Endothelial cell of umbilical vein (primary cell): ENCODE data around the gene DOCK8. TPM values are rescaled to one million over a fixed set of nuclear protein-coding genes. Genes with fewer than 3 reads are reported as not detected.

ENCODE experiments used
- BruUV-seq: library from RNA; stranded (reverse); fragments of 400-500 nt; replicated peaks from 2 replicates; lab custom pipeline; 2021; lab: Mats Ljungman, UMichigan
- CTCF ChIA-PET: fragments of 300-600, 350-600 bp; sonication (Branson Sonifier 250); formaldehyde crosslinking; loops from one replicate; lab custom pipeline; 2021; ENCODE audit warnings: antibody characterized with exemption, inconsistent platforms; lab: Charles Lee
- POLR2A ChIA-PET: fragments of 300-600, 350-600 bp; sonication (Branson Sonifier 250); formaldehyde crosslinking; loops from one replicate; lab custom pipeline; 2021; ENCODE audit warnings: antibody characterized with exemption, inconsistent platforms; lab: Charles Lee
- DNase-seq: peaks from one replicate; pipeline ENCODE4 v3.0.0-alpha.2; 2011; ENCODE audit warnings: low read depth, low spot score
- FAIRE-seq: peaks from 2 replicates; lab custom pipeline; 2011; peaks lifted over from hg19 to GRCh38; lab: Jason Lieb, UNC
- H2AFZ ChIP-seq: 2 replicates; pipeline ENCODE4 v1.6.0; 2012; ENCODE audit warnings: low read depth, low read length, control low read depth, inconsistent platforms
- H3K27ac ChIP-seq: 2 replicates; pipeline ENCODE4 v1.5.1; 2011; ENCODE audit warnings: low read depth, mild to moderate bottlenecking, control low read depth, low read length, moderate library complexity; ENCODE audit not compliant: insufficient read depth
- H3K27me3 ChIP-seq, 2 experiments: 2 replicates each; pipeline versions ENCODE4 v1.6.0 to v1.6.1; 2011; ENCODE audit warnings: low read length in 2 of 2, mixed read lengths in 1 of 2; ENCODE audit not compliant: control insufficient read depth in 2 of 2, insufficient read depth in 2 of 2
- H3K36me3 ChIP-seq, 2 experiments: 2 replicates in 1 of 2; 3 replicates in 1 of 2; pipeline ENCODE4 v1.5.1; 2011; ENCODE audit warnings: low read length in 2 of 2, mild to moderate bottlenecking in 1 of 2, moderate library complexity in 1 of 2; ENCODE audit not compliant: control insufficient read depth in 2 of 2, insufficient read depth in 2 of 2; ENCODE audit errors: extremely low read depth in 1 of 2
- H3K4me1 ChIP-seq: 3 replicates; pipeline ENCODE4 v1.5.1; 2011; ENCODE audit warnings: mild to moderate bottlenecking, low read length; ENCODE audit not compliant: control insufficient read depth, insufficient read depth; ENCODE audit errors: extremely low read depth
- H3K4me2 ChIP-seq: 2 replicates; pipeline ENCODE4 v1.6.1; 2011; ENCODE audit warnings: low read length, control low read depth, mixed read lengths; ENCODE audit not compliant: insufficient read depth
- H3K4me3 ChIP-seq, 3 experiments: fragments of 200-600 bp in 1 of 3; sonication (generic), shearing (Covaris generic) in 1 of 3; replicated peaks in 1 of 3; 2 replicates each; pipeline ENCODE4 v1.5.1; 2011 to 2016; ENCODE audit warnings: control low read depth in 3 of 3, low read length in 3 of 3, mild to moderate bottlenecking in 2 of 3, inconsistent platforms in 1 of 3, low read depth in 1 of 3, moderate library complexity in 1 of 3; ENCODE audit not compliant: insufficient read depth in 1 of 3
- H3K79me2 ChIP-seq: 2 replicates; pipeline ENCODE4 v1.6.0; 2012; ENCODE audit warnings: low read length, inconsistent platforms; ENCODE audit not compliant: control insufficient read depth, insufficient read depth
- H3K9ac ChIP-seq: replicated peaks from 2 replicates; pipeline ENCODE3; 2011; ENCODE audit warnings: low read length, control low read depth; ENCODE audit not compliant: insufficient read depth; ENCODE audit errors: extremely low read depth
- H3K9me1 ChIP-seq: replicated peaks from 3 replicates; pipeline ENCODE4 v1.6.0; 2011; ENCODE audit warnings: mild to moderate bottlenecking, low read length; ENCODE audit not compliant: control insufficient read depth, insufficient read depth; ENCODE audit errors: extremely low read depth
- H3K9me3 ChIP-seq: replicated peaks from 2 replicates; pipeline ENCODE4 v1.5.1; 2012; ENCODE audit warnings: low read length, inconsistent platforms; ENCODE audit not compliant: control insufficient read depth, insufficient read depth
- H4K20me1 ChIP-seq: replicated peaks from 2 replicates; pipeline ENCODE3; 2011; ENCODE audit warnings: mild to moderate bottlenecking, low read length; ENCODE audit not compliant: control insufficient read depth, insufficient read depth; ENCODE audit errors: extremely low read depth
- EZH2 ChIP-seq: IDR thresholded peaks from 2 replicates; pipeline ENCODE4 v1.6.1; 2012; ENCODE audit warnings: borderline replicate concordance, low read depth, mild to moderate bottlenecking, moderate library complexity, low read length, inconsistent platforms; ENCODE audit not compliant: severe bottlenecking
- FOS ChIP-seq: IDR thresholded peaks from 2 replicates; pipeline ENCODE4 v1.6.1; 2011; ENCODE audit warnings: mild to moderate bottlenecking, low read length, moderate library complexity, borderline replicate concordance; ENCODE audit not compliant: insufficient read depth
- GATA2 ChIP-seq: IDR thresholded peaks from 2 replicates; pipeline ENCODE4 v1.7.0; 2011; ENCODE audit warnings: low read depth, mild to moderate bottlenecking, moderate library complexity, mixed read lengths, low read length; ENCODE audit not compliant: insufficient read length, insufficient read depth
- JUN ChIP-seq: IDR thresholded peaks from 2 replicates; pipeline ENCODE4 v1.6.1; 2011; ENCODE audit warnings: borderline replicate concordance, low read depth; ENCODE audit not compliant: insufficient read length, insufficient read depth
- POLR2A ChIP-seq: IDR thresholded peaks from 2 replicates; pipeline ENCODE4 v1.6.1; 2012; ENCODE audit warnings: low read depth, mild to moderate bottlenecking, control low read depth, low read length
- POLR2AphosphoS5 ChIP-seq: IDR thresholded peaks from 2 replicates; pipeline ENCODE4 v1.6.1; 2012; ENCODE audit warnings: low read depth, mild to moderate bottlenecking, control low read depth, low read length, moderate library complexity; ENCODE audit not compliant: insufficient read depth
- dilution Hi-C: fragments of 300-500 bp; cut with MboI; formaldehyde crosslinking; loops from one replicate; pipeline ENCODE4 v1.15.0; 2019; ENCODE audit warnings: low sequenced_read_pairs; ENCODE audit not compliant: extremely low pct_ligation_motif_present
- intact Hi-C: fragments of 100-400 bp; cut with micrococcal nuclease; formaldehyde crosslinking; loops from one replicate; pipeline ENCODE4 v1.10.0; 2022
- polyA plus RNA-seq, 4 experiments: library from polyadenylated mRNA; depleted of rRNA in 3 of 4; stranded (reverse) in 3 of 4; unstranded in 1 of 4; fragments of >200 nt; gene quantifications; 2 replicates each; pipeline versions ENCODE4 v1.2.1 to v1.2.3, GENCODE V29; 2011 to 2012; ENCODE audit warnings: missing spikeins in 1 of 4
- total RNA-seq: library from RNA; stranded (reverse); gene quantifications from 2 replicates; pipeline ENCODE4 v1.2.3, GENCODE V29; 2021
- TF ChIP-seq, protein P1 (sequence below): IDR thresholded peaks from 2 replicates; pipeline ENCODE4 v1.6.1; 2011; ENCODE audit not compliant: insufficient read depth, insufficient read length
- TF ChIP-seq, protein P2 (sequence below), 2 donors: IDR thresholded peaks; 1 replicate in 1 of 2; 2 replicates in 1 of 2; pipeline ENCODE4 v1.5.1; 2011; ENCODE audit warnings: low read length in 2 of 2, mild to moderate bottlenecking in 2 of 2, moderate library complexity in 2 of 2, control low read depth in 1 of 2, inconsistent platforms in 1 of 2, low read depth in 1 of 2; ENCODE audit not compliant: insufficient read depth in 1 of 2; ENCODE audit errors: extremely low read depth in 1 of 2

Gene DOCK8
- total and polyA plus RNA-seq, 2 donors (not counting 3 experiments of a cell fraction or from before 2014, with no cell fraction given) = 0.54 to 1.3 TPM

DNA sequence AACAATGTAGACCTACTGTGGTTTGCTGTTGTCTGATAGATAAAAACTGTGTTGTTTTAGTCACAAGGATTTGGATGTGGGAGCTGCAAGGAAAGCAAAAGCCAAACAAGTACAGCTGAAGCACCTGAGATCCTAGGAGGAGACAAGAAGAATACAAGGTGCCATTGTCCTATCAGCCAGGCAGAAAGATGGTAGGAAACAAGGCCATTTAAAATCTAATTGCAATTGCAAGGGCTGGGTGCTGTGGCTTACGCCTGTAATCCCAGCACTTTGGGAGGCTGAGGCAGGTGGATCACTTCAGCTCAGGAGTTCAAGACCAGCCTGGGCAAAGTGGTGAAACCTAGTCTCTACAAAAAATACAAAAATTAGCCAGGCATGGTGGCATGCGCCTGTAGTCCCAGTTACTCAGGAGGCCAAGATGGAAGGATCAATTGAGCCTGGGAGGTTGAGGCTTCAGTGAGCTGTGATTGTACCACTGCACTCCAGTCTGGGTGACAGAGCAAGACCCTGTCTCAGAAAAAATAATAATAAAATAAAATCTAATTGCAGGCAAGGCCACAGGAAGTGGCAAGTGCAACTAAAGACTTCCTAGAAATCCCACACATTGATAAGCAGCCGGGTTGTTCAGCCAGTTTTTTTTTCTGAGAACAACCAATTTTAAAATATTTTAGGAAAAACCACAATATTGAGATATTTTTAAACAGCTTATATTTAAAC is 22.6 kb downstream of the DOCK8 start:
- Histone ChIP-seq H3K9me3 (no peaks in the 10 kb centered on the region), H3K27ac (no peak overlapping the region), H3K36me3 (no peaks in the 10 kb centered on the region), H4K20me1 (no peaks in the 10 kb centered on the region), H3K4me2 (no peak overlapping the region), H2AFZ (no peak overlapping the region), H3K4me1 (no peaks in the 10 kb centered on the region), H3K9me1 (no peaks in the 10 kb centered on the region), H3K4me3 (no peak overlapping the region), H3K27me3 (no peaks in the 10 kb centered on the region), H3K79me2 (no peaks in the 10 kb centered on the region), H3K9ac (no peak overlapping the region)
- DNase-seq (no peak), FAIRE-seq (no peak)
- TF ChIP-seq EZH2 (no peak), POLR2A (no peak), FOS (no peak)
- ChIA-PET POLR2A (no interaction called here), CTCF (interaction anchor here (1.9 kb wide), 1 partner anchor 22 kb away, joined by 7 read pairs; the partner anchor contains the start of gene DOCK8)
- BruUV-seq = no TSS peak
- intact Hi-C loops (no loop called here), dilution Hi-C loops (no loop called here)

DNA sequence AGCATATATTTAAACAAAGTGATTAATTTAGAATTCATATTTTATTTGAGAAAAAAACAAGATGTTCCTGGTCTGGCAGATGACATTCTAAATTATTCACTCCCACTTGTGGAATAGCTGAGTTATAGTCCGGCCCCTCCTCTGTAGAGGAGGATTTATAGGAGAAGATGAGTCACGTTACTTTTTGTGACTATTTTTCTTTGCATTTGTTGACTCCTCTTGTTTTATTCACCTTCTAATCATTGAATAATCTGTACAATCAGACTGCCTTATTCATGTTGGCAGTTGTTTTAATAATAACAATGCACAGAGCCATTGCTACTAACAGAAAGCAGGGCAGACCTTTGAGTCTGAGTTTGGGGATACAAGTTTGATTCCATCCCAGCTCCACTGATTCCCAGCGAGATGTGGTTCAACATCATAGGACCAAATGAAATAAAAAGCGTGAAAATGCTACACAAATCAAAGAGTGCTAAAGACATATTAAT is 23.2 kb downstream of the DOCK8 start:
- H3K9me1 ChIP-seq = no peaks in the 10 kb centered on the region
- FAIRE-seq = no peak
- no peaks in the 10 kb centered on the region for H3K79me2 ChIP-seq
- H2AFZ ChIP-seq = no peak overlapping the region
- intact Hi-C loops (no loop called here), dilution Hi-C loops (no loop called here)
- H3K36me3 ChIP-seq = no peaks in the 10 kb centered on the region
- ChIA-PET CTCF (interaction anchor here (1.9 kb wide), 1 partner anchor 23 kb away, joined by 7 read pairs; the partner anchor contains the start of gene DOCK8), POLR2A (no interaction called here)
- no peak overlapping the region for H3K27ac ChIP-seq
- H3K4me2 ChIP-seq = no peak overlapping the region
- no peaks in the 10 kb centered on the region for H3K27me3 ChIP-seq
- H4K20me1 ChIP-seq = no peaks in the 10 kb centered on the region
- H3K4me3 ChIP-seq = no peak overlapping the region
- H3K9me3 ChIP-seq = no peaks in the 10 kb centered on the region
- no peak for TF ChIP-seq JUN
- TF ChIP-seq, protein P1, sequence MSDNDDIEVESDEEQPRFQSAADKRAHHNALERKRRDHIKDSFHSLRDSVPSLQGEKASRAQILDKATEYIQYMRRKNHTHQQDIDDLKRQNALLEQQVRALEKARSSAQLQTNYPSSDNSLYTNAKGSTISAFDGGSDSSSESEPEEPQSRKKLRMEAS = no peak
- no peak for TF ChIP-seq EZH2
- TF ChIP-seq GATA2 = no peak
- no peak for TF ChIP-seq POLR2AphosphoS5
- no peak for TF ChIP-seq POLR2A
- no peak for TF ChIP-seq FOS
- TF ChIP-seq, protein P2, sequence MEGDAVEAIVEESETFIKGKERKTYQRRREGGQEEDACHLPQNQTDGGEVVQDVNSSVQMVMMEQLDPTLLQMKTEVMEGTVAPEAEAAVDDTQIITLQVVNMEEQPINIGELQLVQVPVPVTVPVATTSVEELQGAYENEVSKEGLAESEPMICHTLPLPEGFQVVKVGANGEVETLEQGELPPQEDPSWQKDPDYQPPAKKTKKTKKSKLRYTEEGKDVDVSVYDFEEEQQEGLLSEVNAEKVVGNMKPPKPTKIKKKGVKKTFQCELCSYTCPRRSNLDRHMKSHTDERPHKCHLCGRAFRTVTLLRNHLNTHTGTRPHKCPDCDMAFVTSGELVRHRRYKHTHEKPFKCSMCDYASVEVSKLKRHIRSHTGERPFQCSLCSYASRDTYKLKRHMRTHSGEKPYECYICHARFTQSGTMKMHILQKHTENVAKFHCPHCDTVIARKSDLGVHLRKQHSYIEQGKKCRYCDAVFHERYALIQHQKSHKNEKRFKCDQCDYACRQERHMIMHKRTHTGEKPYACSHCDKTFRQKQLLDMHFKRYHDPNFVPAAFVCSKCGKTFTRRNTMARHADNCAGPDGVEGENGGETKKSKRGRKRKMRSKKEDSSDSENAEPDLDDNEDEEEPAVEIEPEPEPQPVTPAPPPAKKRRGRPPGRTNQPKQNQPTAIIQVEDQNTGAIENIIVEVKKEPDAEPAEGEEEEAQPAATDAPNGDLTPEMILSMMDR (IDR thresholded peaks at IDR 0.05; ENCODE audit: extremely low read depth in 1 of 2, insufficient read depth in 1 of 2, low read depth in 1 of 2, low read length in 2 of 2) = no peak
- BruUV-seq = no TSS peak
- no peaks in the 10 kb centered on the region for H3K4me1 ChIP-seq
- no peak for DNase-seq
- no peak overlapping the region for H3K9ac ChIP-seq
